Head of caudate nucleus (tissue), 42 donors: Measurements from ENCODE around the gene CCR2.

ENCODE experiments used
- DNase-seq, 42 donors: peaks; one replicate each; pipeline versions ENCODE4 v3.0.0 to v3.0.0-alpha.2; 2020 to 2021; ENCODE audit warnings: mixed read lengths in 7 of 42
- intact Hi-C: fragments of 100-400 bp; cut with DNase I; formaldehyde crosslinking; loops from one replicate; pipeline ENCODE4 v1.15.0; 2022

CCR2 gene

DNA sequence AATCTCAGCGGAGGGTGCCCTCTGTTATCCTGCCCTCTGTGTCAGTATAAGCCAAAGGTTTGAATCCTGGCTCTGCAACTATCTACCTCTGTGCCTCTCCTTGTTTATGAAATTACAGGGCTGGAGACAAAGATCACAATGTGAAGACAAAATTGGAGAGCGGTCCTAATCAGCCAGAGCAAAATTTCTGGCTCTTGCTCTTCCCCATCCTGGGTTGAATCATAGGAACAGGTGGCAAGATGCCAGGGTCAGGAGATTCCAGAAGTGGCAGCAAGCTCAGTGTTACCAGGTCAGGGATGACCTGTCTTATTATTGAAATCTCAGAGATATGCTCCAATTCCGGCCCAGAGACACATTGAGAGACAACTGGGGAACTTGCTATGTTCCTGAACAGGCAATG lies 2.3 kb upstream of the CCR2 start:
- no peak for DNase-seq
- intact Hi-C loops: no loop called here

DNA sequence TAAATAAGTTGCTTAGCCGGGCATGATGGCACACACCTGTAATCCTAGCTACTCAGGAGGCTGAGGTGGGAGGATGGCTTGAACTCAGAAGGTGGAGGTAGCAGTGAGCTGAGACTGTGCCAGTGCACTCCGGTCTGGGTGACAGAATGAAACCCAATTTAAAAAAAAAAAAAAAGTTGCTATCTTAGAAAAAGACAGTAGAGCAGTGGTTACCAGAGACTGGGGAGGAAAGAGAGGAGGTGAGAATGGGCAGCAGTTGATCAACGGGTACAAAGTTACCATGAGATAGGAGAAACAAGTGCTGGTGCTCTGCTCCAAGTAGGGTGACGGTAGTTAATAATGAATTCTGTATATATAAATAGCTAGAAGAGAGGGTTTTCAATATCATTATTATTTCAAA lies 821 bp upstream of the CCR2 start:
- intact Hi-C loops: no loop called here
- peak in 1 of 42 donors; percentile 2 for DNase-seq

DNA sequence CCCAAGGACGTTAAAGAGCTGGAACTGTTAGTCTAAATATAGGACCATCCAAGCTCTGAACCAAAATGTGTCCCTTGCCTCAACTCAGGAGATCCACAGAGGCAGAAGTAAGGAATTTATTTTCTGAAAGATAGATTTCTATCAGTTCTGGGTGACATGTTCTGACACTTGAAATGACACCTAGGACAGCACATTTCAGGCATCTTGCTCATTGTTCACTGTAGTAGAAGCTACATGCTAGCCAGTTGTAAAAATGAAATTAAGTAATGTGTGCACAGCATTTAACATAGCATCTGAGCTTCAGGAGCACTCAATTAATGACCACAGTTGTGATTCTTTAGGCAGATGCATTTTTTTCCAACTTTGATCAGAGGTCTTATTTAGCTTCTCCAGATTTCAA lies 567 bp downstream of the CCR2 start:
- intact Hi-C loops: no loop called here
- no peak for DNase-seq

DNA sequence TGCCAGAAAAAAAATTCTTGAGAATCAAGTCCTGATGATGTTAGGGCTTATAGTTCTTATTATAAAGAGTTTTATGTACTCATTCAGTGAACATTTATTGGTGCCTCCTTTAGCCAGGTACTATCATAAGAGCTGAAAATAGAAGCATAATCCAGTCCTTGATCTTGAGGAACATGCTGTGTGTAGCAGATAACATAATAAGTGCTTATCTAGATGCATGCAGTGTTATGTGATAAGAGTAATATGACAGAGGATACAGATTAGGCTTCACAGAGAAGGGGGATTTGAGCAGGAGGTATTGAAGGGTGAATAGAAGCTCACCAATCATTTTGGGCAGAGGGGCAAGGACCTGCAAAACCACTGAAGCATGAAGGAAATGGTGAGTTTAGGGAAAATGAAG lies 1.1 kb downstream of the CCR2 start:
- intact Hi-C loops: no loop called here
- DNase-seq: no peak

DNA sequence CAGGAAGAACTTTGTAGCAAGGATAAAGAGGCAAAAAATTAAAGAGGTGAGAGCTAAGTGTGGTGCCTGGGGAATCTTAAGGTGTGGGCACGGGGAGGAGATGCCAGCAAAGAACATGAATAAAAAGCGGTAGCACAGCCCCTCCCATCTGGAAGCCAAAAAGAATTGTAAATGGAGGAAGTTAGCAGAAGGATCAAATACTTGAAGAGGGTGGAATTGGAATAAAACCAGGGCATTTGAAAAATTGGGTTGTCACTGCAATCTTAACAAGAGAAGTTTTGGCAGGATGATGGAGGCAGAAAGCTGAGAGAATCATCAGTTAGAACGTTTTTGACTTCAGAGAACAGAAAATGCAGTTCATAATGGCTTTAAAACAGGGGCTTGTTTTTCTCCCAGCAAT lies 2.4 kb downstream of the CCR2 start:
- intact Hi-C loops: no loop called here
- no peak for DNase-seq

DNA sequence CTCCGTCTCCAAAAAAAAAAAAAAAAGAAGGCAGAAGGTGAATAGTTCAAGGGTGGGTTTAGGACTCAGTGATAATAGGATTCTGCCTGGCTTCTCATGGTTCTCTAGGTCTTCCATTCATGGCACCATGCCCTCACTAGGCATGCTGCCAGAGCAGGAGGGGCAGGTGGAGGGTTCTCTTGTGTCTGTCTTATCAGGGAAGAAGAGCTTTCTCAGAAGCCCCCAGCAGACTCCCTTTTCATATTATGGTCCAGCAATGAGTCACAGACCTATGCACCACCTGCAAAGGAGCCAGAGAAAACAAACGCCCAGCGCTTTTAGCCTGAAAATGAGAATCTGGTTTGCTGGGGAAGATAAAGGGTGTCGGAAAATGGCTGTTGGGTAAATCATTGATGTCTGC lies 3.0 kb downstream of the CCR2 start:
- intact Hi-C loops: no loop called here
- DNase-seq: peak in 1 of 42 donors; percentile 17

DNA sequence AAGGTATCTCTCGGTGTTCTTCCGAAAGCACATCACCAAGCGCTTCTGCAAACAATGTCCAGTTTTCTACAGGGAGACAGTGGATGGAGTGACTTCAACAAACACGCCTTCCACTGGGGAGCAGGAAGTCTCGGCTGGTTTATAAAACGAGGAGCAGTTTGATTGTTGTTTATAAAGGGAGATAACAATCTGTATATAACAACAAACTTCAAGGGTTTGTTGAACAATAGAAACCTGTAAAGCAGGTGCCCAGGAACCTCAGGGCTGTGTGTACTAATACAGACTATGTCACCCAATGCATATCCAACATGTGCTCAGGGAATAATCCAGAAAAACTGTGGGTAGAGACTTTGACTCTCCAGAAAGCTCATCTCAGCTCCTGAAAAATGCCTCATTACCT lies 4.6 kb downstream of the CCR2 start:
- intact Hi-C loops: no loop called here
- peak in 1 of 42 donors; percentile 23 for DNase-seq

DNA sequence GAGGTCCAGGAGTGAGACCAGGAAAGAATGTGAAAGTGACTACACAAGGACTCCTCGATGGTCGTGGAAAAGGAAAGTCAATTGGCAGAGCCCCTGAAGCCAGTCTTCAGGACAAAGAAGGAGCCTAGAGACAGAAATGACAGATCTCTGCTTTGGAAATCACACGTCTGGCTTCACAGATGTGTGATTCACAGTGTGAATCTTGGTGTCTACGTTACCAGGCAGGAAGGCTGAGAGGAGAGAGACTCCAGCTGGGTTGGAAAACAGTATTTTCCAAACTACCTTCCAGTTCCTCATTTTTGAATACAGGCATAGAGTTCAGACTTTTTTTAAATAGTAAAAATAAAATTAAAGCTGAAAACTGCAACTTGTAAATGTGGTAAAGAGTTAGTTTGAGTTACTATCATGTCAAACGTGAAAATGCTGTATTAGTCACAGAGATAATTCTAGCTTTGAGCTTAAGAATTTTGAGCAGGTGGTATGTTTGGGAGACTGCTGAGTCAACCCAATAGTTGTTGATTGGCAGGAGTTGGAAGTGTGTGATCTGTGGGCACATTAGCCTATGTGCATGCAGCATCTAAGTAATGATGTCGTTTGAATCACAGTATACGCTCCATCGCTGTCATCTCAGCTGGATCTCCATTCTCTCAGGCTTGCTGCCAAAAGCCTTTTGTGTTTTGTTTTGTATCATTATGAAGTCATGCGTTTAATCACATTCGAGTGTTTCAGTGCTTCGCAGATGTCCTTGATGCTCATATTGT lies 6.0 kb downstream of the CCR2 start:
- peak in 20 of 42 donors; percentile 24 to 73 (median 42) for DNase-seq
- intact Hi-C loops: no loop called here

DNA sequence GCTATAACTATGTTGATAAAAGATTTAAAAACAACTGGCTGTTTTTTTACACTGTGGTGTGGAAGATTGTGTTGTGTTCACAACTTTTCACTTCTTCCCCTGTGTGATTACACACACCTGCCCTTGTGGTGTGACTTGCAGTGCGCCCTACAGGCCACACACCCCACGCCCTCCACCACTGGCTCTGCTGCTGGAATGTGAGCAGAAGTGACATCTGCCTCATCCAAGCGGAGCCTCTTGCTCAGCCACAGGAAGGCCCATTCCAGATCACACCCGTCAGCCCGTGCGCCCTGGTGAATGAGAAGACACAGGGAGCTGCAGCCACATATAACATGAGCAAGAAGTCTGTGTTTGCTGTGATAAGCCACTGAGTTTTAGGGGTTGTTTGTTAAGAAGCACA lies 7.0 kb downstream of the CCR2 start:
- peak in 2 of 42 donors; percentile 10 to 36 for DNase-seq
- intact Hi-C loops: no loop called here

DNA sequence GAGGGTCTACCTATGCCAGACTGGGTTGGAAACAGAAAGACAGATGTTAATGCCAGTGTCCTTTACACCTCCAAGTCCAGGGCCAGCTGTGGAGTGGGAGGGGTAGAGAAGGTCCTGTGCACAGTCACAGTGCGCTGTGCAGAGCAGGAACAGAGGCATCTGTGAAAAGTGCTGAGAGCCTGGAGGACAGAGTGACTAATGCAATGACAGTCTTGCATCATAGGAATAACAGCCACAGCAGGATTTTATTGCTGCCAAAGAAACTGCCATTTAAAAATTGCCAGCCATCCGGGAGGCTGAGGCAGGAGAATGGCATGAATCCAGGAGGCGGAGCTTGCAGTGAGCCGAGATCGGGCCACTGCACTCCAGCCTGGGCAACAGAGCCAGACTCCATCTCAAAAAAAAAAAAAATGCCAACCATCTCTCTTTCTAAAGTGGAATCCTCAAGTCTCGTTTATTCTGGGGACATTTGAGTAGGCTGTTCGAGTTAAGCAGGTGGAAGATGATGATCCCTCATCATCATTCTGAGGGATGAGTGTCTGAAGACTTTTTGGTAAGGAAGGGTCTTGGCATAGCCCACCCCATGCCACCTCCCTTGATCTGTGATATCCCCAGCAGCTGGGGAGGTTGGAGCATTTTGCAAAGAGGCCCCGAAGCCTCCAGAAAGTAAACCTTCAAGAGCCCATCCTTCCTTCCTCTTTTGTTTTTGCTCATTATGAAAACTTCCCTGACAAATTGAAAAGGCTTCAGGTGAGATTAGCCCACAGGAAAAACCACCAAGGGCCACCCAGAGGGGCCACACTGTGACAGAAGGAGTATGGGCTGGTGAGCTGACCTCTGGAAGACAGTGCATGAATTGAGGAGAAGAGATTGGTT lies 7.7 kb downstream of the CCR2 start:
- peak in 6 of 42 donors; percentile 8 to 57 (median 29) for DNase-seq
- intact Hi-C loops: no loop called here

DNA sequence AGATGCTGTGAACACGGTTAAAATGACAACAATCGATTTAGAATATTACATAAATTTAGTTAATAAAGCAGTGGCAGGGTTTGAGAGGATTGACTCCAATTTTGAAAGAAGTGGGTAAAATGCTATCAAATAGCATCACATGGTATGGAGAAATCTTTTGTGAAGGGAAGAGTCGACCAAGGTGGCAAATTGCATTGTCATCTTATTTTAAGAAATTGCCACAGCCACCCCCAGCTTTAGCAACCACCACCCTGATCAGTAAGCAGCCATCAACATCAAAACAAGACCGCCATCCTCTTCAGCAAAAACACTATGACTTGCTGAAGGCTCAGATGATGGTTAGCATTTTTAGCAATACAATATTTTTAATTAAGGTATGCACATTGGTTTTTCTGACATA lies 11.1 kb downstream of the CCR2 start:
- intact Hi-C loops: no loop called here

DNA sequence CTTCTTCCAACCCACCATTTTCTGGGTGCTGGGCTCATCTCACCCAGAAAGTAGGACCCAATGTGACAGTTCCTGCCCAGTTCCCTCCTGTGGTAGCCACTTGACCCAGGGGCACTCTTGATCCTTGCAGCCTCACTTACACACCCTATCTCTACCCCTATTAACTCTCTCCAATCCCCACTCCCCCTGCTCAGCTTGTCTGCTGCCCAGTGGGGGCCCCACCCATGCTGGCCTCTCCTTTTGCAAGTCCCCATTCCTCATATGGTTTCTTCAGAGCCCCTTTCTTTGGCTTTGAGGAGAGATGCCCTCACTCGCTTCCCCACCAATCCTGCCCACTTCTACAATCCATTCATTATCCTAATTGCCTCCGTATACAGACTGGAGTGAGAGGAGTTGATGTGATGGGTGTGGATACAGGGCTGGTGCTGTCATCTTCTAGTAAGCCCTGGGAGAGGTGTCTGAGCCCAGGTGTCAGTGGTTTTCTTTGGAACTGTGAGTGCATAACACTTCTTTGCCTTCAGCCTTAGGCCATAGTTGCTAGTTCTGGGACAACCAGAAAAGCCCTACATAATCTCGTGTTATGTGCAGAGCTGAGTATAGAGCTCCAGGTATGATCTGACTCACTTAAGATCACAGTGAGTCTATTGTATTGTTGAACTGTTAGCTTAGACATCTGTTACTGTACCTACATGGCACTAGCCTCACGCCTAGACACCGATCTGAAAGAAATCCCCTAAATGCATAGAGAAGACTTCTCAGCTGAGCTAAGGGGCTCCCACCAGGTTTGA lies 12.0 kb downstream of the CCR2 start:
- DNase-seq: peak in 1 of 42 donors; percentile 21
- intact Hi-C loops: no loop called here

More for the DNA sequence above, 11.1 kb downstream of the CCR2 start:
- DNase-seq: no peak

DNA sequence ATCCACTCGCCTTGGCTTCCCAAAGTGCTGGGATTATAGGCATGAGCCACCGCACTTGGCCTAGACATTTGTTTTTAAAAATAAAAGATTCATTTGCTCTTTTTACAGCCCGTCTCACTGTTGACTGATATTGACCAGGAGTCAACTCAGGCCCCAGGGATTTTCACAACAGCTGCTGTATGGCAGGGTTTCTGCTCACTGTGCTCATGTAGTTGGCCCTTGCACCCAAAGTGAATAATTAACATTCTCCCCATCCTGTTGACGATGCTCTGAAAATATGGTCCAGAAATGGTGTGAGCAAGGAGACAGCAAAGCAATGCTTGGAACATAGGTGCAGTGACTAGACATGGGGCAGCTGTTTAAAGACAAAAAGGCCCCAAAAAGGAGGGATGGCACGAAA lies 13.9 kb downstream of the CCR2 start:
- intact Hi-C loops: no loop called here
- DNase-seq: no peak

DNA sequence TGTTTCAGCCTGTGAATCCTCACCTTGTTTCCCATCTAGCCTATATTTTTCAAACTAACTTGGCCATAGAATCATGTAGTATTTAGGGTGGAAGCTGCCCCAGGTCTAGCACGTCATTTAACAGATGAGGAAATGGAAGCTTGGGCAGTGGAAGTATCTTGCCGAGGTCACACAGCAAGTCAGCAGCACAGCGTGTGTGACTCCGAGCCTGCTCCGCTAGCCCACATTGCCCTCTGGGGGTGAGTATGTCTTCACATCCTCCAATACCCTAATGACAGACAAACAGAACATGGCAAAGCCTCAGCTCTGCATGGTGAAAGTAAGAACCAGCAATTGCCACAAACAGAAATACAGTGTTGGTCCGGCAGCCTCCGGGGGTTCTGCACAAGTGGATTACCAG lies 14.7 kb downstream of the CCR2 start:
- peak in 40 of 42 donors; percentile 14 to 75 (median 46) for DNase-seq
- intact Hi-C loops: no loop called here

DNA sequence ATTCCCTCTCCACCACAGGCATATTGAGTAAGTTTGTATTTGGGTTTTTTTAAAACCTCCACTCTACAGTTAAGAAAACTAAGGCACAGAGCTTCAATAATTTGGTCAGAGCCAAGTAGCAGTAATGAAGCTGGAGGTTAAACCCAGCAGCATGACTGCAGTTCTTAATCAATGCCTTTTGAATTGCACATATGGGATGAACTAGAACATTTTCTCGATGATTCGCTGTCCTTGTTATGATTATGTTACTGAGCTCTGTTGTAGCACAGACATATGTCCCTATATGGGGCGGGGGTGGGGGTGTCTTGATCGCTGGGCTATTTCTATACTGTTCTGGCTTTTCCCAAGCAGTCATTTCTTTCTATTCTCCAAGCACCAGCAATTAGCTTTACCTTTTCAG lies 15.2 kb downstream of the CCR2 start:
- intact Hi-C loops: no loop called here

DNA sequence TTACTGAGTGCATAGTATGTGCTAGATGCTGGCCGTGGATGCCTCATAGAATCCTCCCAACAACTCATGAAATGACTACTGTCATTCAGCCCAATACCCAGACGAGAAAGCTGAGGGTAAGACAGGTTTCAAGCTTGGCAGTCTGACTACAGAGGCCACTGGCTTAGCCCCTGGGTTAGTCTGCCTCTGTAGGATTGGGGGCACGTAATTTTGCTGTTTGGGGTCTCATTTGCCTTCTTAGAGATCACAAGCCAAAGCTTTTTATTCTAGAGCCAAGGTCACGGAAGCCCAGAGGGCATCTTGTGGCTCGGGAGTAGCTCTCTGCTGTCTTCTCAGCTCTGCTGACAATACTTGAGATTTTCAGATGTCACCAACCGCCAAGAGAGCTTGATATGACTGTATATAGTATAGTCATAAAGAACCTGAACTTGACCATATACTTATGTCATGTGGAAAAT lies 15.8 kb downstream of the CCR2 start:
- DNase-seq: no peak
- intact Hi-C loops: no loop called here

More for the DNA sequence above, 15.2 kb downstream of the CCR2 start:
- DNase-seq: no peak

DNA sequence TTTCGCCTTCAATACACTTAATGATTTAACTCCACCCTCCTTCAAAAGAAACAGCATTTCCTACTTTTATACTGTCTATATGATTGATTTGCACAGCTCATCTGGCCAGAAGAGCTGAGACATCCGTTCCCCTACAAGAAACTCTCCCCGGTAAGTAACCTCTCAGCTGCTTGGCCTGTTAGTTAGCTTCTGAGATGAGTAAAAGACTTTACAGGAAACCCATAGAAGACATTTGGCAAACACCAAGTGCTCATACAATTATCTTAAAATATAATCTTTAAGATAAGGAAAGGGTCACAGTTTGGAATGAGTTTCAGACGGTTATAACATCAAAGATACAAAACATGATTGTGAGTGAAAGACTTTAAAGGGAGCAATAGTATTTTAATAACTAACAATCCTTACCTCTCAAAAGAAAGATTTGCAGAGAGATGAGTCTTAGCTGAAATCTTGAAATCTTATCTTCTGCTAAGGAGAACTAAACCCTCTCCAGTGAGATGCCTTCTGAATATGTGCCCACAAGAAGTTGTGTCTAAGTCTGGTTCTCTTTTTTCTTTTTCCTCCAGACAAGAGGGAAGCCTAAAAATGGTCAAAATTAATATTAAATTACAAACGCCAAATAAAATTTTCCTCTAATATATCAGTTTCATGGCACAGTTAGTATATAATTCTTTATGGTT lies 17.1 kb downstream of the CCR2 start, which contains the start of gene CCR5:
TSS of gene CCR5 (plus strand) at position 108 of the 680 bp plus-strand sequence. CDS start 1,957 bp downstream, outside the sequence.
- DNase-seq: no peak
- intact Hi-C loops: no loop called here

DNA sequence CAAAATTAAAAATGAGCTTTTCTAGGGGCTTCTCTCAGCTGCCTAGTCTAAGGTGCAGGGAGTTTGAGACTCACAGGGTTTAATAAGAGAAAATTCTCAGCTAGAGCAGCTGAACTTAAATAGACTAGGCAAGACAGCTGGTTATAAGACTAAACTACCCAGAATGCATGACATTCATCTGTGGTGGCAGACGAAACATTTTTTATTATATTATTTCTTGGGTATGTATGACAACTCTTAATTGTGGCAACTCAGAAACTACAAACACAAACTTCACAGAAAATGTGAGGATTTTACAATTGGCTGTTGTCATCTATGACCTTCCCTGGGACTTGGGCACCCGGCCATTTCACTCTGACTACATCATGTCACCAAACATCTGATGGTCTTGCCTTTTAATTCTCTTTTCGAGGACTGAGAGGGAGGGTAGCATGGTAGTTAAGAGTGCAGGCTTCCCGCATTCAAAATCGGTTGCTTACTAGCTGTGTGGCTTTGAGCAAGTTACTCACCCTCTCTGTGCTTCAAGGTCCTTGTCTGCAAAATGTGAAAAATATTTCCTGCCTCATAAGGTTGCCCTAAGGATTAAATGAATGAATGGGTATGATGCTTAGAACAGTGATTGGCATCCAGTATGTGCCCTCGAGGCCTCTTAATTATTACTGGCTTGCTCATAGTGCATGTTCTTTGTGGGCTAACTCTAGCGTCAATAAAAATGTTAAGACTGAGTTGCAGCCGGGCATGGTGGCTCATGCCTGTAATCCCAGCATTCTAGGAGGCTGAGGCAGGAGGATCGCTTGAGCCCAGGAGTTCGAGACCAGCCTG lies 17.8 kb downstream of the CCR2 start:
- intact Hi-C loops: no loop called here
- DNase-seq: no peak
